HEK293 (cell line): ENCODE results near the gene HOXC5.

Experiments used
- ATF2 ChIP-seq: fragments of 450-650 bp; formaldehyde crosslinking; IDR thresholded peaks from 2 replicates; pipeline ENCODE4 v1.5.1; 2016; ENCODE audit warnings: missing biosample characterization, missing genetic modification characterization, low read depth
- BCL11A ChIP-seq: fragments of 450-650 bp; formaldehyde crosslinking; IDR thresholded peaks from 2 replicates; pipeline ENCODE4 v1.5.1; 2016; ENCODE audit warnings: low read depth, missing biosample characterization, missing genetic modification characterization
- CTCF ChIP-seq: fragments of 450-650 bp; formaldehyde crosslinking; IDR thresholded peaks from 2 replicates; pipeline ENCODE4 v1.5.1; 2016; ENCODE audit warnings: missing biosample characterization, missing genetic modification characterization
- OSR2 ChIP-seq: fragments of 450-650 bp; formaldehyde crosslinking; IDR thresholded peaks from 2 replicates; pipeline ENCODE4 v1.5.1; 2016; ENCODE audit warnings: missing biosample characterization, missing genetic modification characterization
- REPIN1 ChIP-seq: fragments of 450-650 bp; formaldehyde crosslinking; IDR thresholded peaks from 2 replicates; pipeline ENCODE4 v1.5.1; 2017; ENCODE audit warnings: missing biosample characterization, missing genetic modification characterization, low read depth
- SP2 ChIP-seq: fragments of 450-650 bp; formaldehyde crosslinking; IDR thresholded peaks from 2 replicates; pipeline ENCODE4 v1.5.1; 2016; ENCODE audit warnings: missing biosample characterization, missing genetic modification characterization
- YY1 ChIP-seq: fragments of 450-650 bp; formaldehyde crosslinking; IDR thresholded peaks from 2 replicates; pipeline ENCODE4 v1.5.1; 2018; ENCODE audit warnings: missing biosample characterization, missing genetic modification characterization
- ZFP37 ChIP-seq: fragments of 450-650 bp; formaldehyde crosslinking; IDR thresholded peaks from 2 replicates; pipeline ENCODE4 v1.5.1; 2016; ENCODE audit warnings: missing biosample characterization, missing genetic modification characterization
- ZNF114 ChIP-seq: fragments of 450-650 bp; formaldehyde crosslinking; IDR thresholded peaks from 2 replicates; pipeline ENCODE4 v1.5.0; 2017; ENCODE audit warnings: missing biosample characterization, missing genetic modification characterization
- ZNF132 ChIP-seq: fragments of 450-650 bp; formaldehyde crosslinking; IDR thresholded peaks from 2 replicates; pipeline ENCODE4 v1.5.1; 2017; ENCODE audit warnings: missing biosample characterization, missing genetic modification characterization, borderline replicate concordance
- ZNF501 ChIP-seq: fragments of 450-650 bp; formaldehyde crosslinking; IDR thresholded peaks from 2 replicates; pipeline ENCODE4 v1.5.1; 2016; ENCODE audit warnings: missing biosample characterization, missing genetic modification characterization
- ZNF626 ChIP-seq: fragments of 450-650 bp; sonication (Bioruptor Pico); formaldehyde crosslinking; IDR thresholded peaks from 2 replicates; pipeline ENCODE4 v1.5.1; 2018; ENCODE audit warnings: missing biosample characterization, missing genetic modification characterization, inconsistent platforms
- ZNF639 ChIP-seq: fragments of 450-650 bp; formaldehyde crosslinking; IDR thresholded peaks from 2 replicates; pipeline ENCODE4 v1.5.1; 2016; ENCODE audit warnings: missing biosample characterization, missing genetic modification characterization
- TF ChIP-seq, protein P1 (sequence below): fragments of 450-650 bp; formaldehyde crosslinking; IDR thresholded peaks from 2 replicates; pipeline ENCODE4 v1.5.1; 2016; ENCODE audit warnings: missing biosample characterization, missing genetic modification characterization

DNA sequence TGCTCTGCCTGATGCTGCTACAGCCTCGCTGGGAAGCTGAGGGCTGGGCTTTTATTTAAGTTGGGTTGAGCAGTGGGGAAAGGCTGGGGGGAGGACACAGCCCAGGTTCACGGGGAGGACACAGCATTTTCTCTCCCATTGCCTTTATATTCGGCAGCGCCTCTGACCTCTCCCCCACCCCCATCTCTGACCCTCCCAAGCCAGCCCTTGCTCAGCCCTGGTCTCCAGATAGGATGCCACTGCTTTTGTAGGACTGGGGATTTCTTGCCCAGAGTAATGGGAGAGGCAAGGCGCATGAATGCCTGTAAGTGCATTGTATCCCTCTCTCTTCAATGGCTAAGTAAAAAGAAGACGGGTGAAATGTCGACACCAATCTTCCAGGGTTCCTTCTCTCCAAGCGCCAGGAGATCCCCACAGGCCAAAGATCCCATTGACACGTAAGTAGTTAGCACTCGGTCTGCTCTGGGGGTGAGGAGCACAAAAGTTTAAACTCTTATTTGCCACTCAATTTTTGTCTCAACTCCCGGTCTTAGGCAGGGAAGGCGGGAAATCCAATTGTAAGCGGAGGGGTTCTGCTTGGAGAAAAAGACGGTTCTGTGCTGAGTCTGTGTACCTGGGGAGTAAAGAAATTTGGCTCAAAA is 25.4 kb downstream of the HOXC5 start:
- TF ChIP-seq, protein P1, sequence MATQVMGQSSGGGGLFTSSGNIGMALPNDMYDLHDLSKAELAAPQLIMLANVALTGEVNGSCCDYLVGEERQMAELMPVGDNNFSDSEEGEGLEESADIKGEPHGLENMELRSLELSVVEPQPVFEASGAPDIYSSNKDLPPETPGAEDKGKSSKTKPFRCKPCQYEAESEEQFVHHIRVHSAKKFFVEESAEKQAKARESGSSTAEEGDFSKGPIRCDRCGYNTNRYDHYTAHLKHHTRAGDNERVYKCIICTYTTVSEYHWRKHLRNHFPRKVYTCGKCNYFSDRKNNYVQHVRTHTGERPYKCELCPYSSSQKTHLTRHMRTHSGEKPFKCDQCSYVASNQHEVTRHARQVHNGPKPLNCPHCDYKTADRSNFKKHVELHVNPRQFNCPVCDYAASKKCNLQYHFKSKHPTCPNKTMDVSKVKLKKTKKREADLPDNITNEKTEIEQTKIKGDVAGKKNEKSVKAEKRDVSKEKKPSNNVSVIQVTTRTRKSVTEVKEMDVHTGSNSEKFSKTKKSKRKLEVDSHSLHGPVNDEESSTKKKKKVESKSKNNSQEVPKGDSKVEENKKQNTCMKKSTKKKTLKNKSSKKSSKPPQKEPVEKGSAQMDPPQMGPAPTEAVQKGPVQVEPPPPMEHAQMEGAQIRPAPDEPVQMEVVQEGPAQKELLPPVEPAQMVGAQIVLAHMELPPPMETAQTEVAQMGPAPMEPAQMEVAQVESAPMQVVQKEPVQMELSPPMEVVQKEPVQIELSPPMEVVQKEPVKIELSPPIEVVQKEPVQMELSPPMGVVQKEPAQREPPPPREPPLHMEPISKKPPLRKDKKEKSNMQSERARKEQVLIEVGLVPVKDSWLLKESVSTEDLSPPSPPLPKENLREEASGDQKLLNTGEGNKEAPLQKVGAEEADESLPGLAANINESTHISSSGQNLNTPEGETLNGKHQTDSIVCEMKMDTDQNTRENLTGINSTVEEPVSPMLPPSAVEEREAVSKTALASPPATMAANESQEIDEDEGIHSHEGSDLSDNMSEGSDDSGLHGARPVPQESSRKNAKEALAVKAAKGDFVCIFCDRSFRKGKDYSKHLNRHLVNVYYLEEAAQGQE (tag by site-specific recombination) = no peak
- TF ChIP-seq CTCF (no peak), ZNF114 (tag by site-specific recombination) (no peak), ZNF639 (tag by site-specific recombination) (no peak), REPIN1 (tag by site-specific recombination) (no peak), OSR2 (tag by site-specific recombination) (no peak), BCL11A (tag by site-specific recombination) (no peak), ZNF626 (tag by site-specific recombination) (no peak), ATF2 (tag by site-specific recombination) (no peak), ZNF501 (no peak), ZNF132 (tag by site-specific recombination) (no peak), YY1 (tag by site-specific recombination) (no peak), SP2 (tag by site-specific recombination) (no peak), ZFP37 (tag by site-specific recombination) (no peak)
